Bronchial epithelial cell (primary cell): ENCODE measurements around the gene SLC25A1. TPM values are rescaled to one million over a fixed set of nuclear protein-coding genes. Genes with fewer than 3 reads are reported as not detected.

Experiments
- DNase-seq: peaks from one replicate; pipeline ENCODE4 v3.0.0-alpha.2; 2010; ENCODE audit warnings: low read depth
- FAIRE-seq: peaks from 2 replicates; lab custom pipeline; 2011; peaks lifted over from hg19 to GRCh38; lab: Jason Lieb, UNC
- H3K27me3 ChIP-seq: 2 replicates; pipeline ENCODE4 v1.5.1; 2011; ENCODE audit warnings: low read length; ENCODE audit not compliant: control insufficient read depth, insufficient read depth
- H3K36me3 ChIP-seq: 2 replicates; pipeline ENCODE4 v1.5.1; 2011; ENCODE audit warnings: low read length; ENCODE audit not compliant: control insufficient read depth, insufficient read depth
- H3K4me3 ChIP-seq: 2 replicates; pipeline ENCODE4 v1.5.1; 2011; ENCODE audit warnings: mild to moderate bottlenecking, low read depth, low read length, control low read depth
- total RNA-seq: library from RNA; depleted of rRNA; stranded (reverse); fragments of >200 nt; gene quantifications from 2 replicates; pipeline ENCODE4 v1.2.1, GENCODE V29; 2014
- TF ChIP-seq, protein P1 (sequence below): IDR thresholded peaks from 2 replicates; pipeline ENCODE4 v1.5.1; 2011; ENCODE audit warnings: mild to moderate bottlenecking, moderate library complexity, low read length, control low read depth, inconsistent platforms; ENCODE audit not compliant: insufficient read depth, severe bottlenecking

The SLC25A1 gene
- 62.3 and 71.6 TPM in 2 replicates for total RNA-seq

DNA sequence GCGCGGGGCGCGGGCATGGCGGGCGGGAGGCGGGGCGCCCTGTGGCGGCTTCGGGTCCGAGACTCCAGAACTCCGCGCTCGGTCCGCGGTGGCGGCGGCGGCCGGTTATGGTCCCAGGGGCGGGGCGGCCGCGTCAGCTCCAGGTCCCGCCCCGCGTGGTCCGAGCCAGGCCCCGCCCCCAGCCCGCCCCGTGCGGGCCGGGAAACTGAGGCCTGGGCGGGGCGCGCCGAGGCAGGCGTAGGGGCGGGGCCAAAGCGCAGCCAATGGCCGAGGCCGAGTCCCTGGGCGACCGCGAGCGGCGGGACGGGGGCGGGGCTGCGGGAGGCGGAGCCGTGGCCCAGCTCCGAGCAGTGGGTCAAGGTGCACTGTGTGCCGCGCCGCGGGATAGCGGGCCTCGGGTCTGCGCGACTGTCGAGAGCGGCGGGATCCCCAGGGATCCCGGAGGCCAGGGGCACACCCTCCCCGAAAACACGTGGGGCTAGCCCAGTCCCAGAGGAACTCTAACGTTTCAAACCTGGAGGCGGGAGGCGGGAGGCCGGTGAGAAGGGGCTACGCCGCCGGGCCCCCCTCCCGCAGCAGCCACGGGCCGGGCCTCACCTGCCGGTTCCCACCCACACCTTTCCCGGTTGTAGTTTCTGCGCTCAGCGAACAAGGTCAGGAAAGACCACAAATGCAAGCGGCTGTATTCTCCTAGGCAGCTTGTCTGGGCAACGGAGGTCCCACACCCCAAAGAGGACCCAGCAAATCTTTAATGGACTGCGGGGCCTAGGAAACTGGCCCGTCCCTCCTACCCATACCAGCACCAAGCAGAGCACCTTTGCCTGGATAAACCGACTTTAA lies at the start of gene SLC25A1:
Gene SLC25A1, minus strand, starts transcription at position 80 of the 840 bp plus-strand sequence. Its CDS starts 63 bp downstream, at position 17.
- peak within 1 kb of the TSS; percentile 73 for H3K4me3 ChIP-seq
- DNase-seq (peak; percentile 67), FAIRE-seq (no peak)
- peaks cover 8% of the 10 kb centered on the region for H3K36me3 ChIP-seq
- TF ChIP-seq, protein P1, sequence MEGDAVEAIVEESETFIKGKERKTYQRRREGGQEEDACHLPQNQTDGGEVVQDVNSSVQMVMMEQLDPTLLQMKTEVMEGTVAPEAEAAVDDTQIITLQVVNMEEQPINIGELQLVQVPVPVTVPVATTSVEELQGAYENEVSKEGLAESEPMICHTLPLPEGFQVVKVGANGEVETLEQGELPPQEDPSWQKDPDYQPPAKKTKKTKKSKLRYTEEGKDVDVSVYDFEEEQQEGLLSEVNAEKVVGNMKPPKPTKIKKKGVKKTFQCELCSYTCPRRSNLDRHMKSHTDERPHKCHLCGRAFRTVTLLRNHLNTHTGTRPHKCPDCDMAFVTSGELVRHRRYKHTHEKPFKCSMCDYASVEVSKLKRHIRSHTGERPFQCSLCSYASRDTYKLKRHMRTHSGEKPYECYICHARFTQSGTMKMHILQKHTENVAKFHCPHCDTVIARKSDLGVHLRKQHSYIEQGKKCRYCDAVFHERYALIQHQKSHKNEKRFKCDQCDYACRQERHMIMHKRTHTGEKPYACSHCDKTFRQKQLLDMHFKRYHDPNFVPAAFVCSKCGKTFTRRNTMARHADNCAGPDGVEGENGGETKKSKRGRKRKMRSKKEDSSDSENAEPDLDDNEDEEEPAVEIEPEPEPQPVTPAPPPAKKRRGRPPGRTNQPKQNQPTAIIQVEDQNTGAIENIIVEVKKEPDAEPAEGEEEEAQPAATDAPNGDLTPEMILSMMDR = no peak
- no peaks in the 10 kb centered on the region for H3K27me3 ChIP-seq

- TF ChIP-seq, protein P1 = no peak
- H3K27me3 ChIP-seq = no peaks in the 10 kb centered on the region
- FAIRE-seq = no peak
- no peak overlapping the region for H3K4me3 ChIP-seq
- peaks cover 11% of the 10 kb centered on the region for H3K36me3 ChIP-seq
- no peak for DNase-seq
Observed at GRCh38 chr22:19228179-19228578, 49.6 kb upstream of the SLC25A1 start.

DNA sequence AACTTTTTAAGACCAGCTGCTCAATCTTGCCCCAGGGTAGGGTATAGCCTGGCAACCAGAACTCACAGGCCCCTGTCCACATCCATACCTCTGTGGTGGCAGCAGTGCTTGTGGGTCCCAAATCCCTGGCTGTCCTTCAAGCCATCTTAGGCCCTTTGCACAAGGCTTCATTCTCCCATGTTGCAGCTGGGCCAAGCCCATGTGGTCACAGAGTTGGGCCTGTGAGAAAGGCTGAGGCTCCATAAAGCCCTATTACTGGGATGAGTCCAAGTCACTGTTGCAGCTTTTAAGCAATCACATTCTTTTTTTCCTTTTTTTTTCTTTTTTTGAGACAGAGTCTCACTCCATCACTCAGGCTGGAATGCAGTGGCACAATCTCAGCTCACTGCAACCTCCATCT lies 47.9 kb upstream of the SLC25A1 start:
- DNase-seq = no peak
- Histone ChIP-seq H3K4me3 (no peak overlapping the region), H3K36me3 (peaks cover 16% of the 10 kb centered on the region), H3K27me3 (no peaks in the 10 kb centered on the region)
- TF ChIP-seq, protein P1 = no peak
- FAIRE-seq = no peak

DNA sequence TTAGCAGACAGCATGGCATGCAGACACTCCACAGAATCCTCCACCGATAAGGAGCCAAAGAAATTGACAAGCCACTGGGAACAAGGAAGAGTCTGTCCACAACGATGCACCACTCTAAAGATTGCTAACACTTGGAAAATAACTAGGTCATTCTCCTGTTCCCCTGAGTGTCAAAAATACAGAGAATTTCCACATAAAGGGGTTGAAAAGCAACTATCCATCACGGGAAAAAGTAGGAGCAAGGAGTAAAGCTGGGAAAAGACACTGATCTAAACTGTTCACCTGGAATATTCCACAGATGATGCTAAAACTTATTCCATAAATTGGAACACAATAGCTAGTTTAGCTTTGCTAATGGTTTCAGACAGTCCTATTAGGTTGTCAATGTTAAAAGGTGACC lies 47.0 kb upstream of the SLC25A1 start:
- TF ChIP-seq, protein P1 = no peak
- peak; percentile 36 for FAIRE-seq
- H3K27me3 ChIP-seq = no peaks in the 10 kb centered on the region
- no peak for DNase-seq
- H3K36me3 ChIP-seq = peaks cover 19% of the 10 kb centered on the region
- no peak overlapping the region for H3K4me3 ChIP-seq

DNA sequence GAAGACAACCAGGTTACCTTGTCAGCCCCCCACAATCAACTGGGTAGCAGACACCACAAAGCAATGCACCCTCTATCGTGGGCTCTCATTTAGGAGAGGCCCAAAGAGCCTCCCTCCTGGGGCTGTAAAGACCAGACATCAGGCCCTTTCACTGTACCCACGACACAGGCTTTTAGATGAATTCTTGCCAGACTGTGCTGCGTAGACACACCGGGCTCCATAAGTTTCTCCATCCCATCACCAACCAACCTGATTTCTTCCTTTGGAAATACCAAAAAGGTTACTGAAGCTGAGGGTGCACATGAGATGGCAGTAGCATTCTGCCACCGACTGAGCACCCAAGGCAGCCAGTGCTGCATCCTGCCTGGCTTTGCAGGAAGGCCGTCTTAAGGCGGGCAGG lies 46.4 kb upstream of the SLC25A1 start:
- Histone ChIP-seq H3K36me3 (peaks cover 20% of the 10 kb centered on the region), H3K27me3 (no peaks in the 10 kb centered on the region), H3K4me3 (no peak overlapping the region)
- FAIRE-seq = no peak
- TF ChIP-seq, protein P1 = no peak
- no peak for DNase-seq

GRCh38 chr22:19224557-19224956 lies 46.0 kb upstream of the SLC25A1 start:
- DNase-seq (no peak), FAIRE-seq (no peak)
- TF ChIP-seq, protein P1 = no peak
- Histone ChIP-seq H3K36me3 (peaks cover 23% of the 10 kb centered on the region), H3K4me3 (no peak overlapping the region), H3K27me3 (no peaks in the 10 kb centered on the region)
